ENCODE data around the gene L3MBTL2. TPM values are rescaled to one million over a fixed set of nuclear protein-coding genes. Genes with fewer than 3 reads are reported as not detected.

The L3MBTL2 gene
- polyA plus RNA-seq, 3 donors: 13.6 to 15.2 (median 14.0) TPM

GRCh38 chr22:41262250-41262765, 57.2 kb downstream of the L3MBTL2 start:
- Histone ChIP-seq H3K9me3 (replicated peaks in 1 of 2; ENCODE audit: control insufficient read depth in 1 of 2, insufficient read depth in 1 of 2, low read length in 2 of 2) (no peaks in the 10 kb centered on the region), H3K4me3 (replicated peaks in 1 of 3; ENCODE audit: low read depth in 2 of 3, low read length in 3 of 3) (no peak overlapping the region), H4K20me1 (ENCODE audit: insufficient read depth, low read length) (peaks cover 4% of the 10 kb centered on the region), H2AFZ (ENCODE audit: insufficient read depth, low read depth, low read length, poor library complexity, severe bottlenecking) (no peak overlapping the region), H3K27ac (ENCODE audit: low read depth in 1 of 2, low read length in 2 of 2) (peak overlapping the region in 1 of 2 donors; percentile 26), H3K27me3 (ENCODE audit: control insufficient read depth in 2 of 2, insufficient read depth in 2 of 2, low read length in 2 of 2) (no peaks in the 10 kb centered on the region), H3K4me2 (replicated peaks; ENCODE audit: extremely low read depth, low read length, poor library complexity, severe bottlenecking) (no peak overlapping the region), H3K36me3 (replicated peaks in 1 of 2; ENCODE audit: control insufficient read depth in 1 of 2, insufficient read depth in 2 of 2, low read length in 2 of 2) (peaks cover 89 to 99% of the 10 kb centered on the region in 2 donors), H3K4me1 (ENCODE audit: control insufficient read depth in 1 of 2, insufficient read depth in 2 of 2, low read length in 2 of 2) (no peaks in the 10 kb centered on the region), H3K79me2 (ENCODE audit: insufficient read depth, low read length) (peaks cover 10% of the 10 kb centered on the region), H3K9ac (ENCODE audit: insufficient read depth, low read length, poor library complexity, severe bottlenecking) (no peak overlapping the region)
- 98% methylated on average over 13 of the region's 15 CpGs for WGBS (ENCODE audit: insufficient coverage)
- Mint-ChIP-seq H3K4me3 (no peak overlapping the region), H3K36me3 (peaks cover 81 to 98% of the 10 kb centered on the region in 2 donors), H3K9me3 (no peaks in the 10 kb centered on the region), H3K27ac (peak overlapping the region in 2 of 7 donors; percentile 16 to 43), H3K27me3 (ENCODE audit: low read depth in 3 of 3) (peaks cover 0 to 4% (median 2%) of the 10 kb centered on the region in 3 donors), H3K4me1 (no peaks in the 10 kb centered on the region)
- TF ChIP-seq CTCF (IDR thresholded peaks at IDR 0.05): no peak
- intact Hi-C loops (cut with micrococcal nuclease): no loop called here
- no peak for DNase-seq

GRCh38 chr22:41263704-41264103, 58.6 kb downstream of the L3MBTL2 start:
- no peak for TF ChIP-seq CTCF (IDR thresholded peaks at IDR 0.05)
- Histone ChIP-seq H3K9ac (ENCODE audit: insufficient read depth, low read length, poor library complexity, severe bottlenecking) (no peak overlapping the region), H3K36me3 (replicated peaks in 1 of 2; ENCODE audit: control insufficient read depth in 1 of 2, insufficient read depth in 2 of 2, low read length in 2 of 2) (peaks cover 88 to 99% of the 10 kb centered on the region in 2 donors), H3K4me1 (ENCODE audit: control insufficient read depth in 1 of 2, insufficient read depth in 2 of 2, low read length in 2 of 2) (no peaks in the 10 kb centered on the region), H3K79me2 (ENCODE audit: insufficient read depth, low read length) (peaks cover 14% of the 10 kb centered on the region), H4K20me1 (ENCODE audit: insufficient read depth, low read length) (peaks cover 4% of the 10 kb centered on the region), H3K9me3 (replicated peaks in 1 of 2; ENCODE audit: control insufficient read depth in 1 of 2, insufficient read depth in 1 of 2, low read length in 2 of 2) (no peaks in the 10 kb centered on the region), H3K27me3 (ENCODE audit: control insufficient read depth in 2 of 2, insufficient read depth in 2 of 2, low read length in 2 of 2) (no peaks in the 10 kb centered on the region), H3K27ac (ENCODE audit: low read depth in 1 of 2, low read length in 2 of 2) (no peak overlapping the region), H3K4me2 (replicated peaks; ENCODE audit: extremely low read depth, low read length, poor library complexity, severe bottlenecking) (no peak overlapping the region), H3K4me3 (replicated peaks in 1 of 3; ENCODE audit: low read depth in 2 of 3, low read length in 3 of 3) (no peak overlapping the region), H2AFZ (ENCODE audit: insufficient read depth, low read depth, low read length, poor library complexity, severe bottlenecking) (no peak overlapping the region)
- intact Hi-C loops (cut with micrococcal nuclease): no loop called here
- DNase-seq: no peak
- H3K9me3 Mint-ChIP-seq: no peaks in the 10 kb centered on the region
- no peak overlapping the region for H3K4me3 Mint-ChIP-seq
- WGBS (ENCODE audit: insufficient coverage): 100% methylated on average over 2 of the region's 2 CpGs
- peak overlapping the region in 1 of 7 donors; percentile 64 for H3K27ac Mint-ChIP-seq
- peaks cover 81 to 98% of the 10 kb centered on the region in 2 donors for H3K36me3 Mint-ChIP-seq
- H3K27me3 Mint-ChIP-seq (ENCODE audit: low read depth in 3 of 3): peaks cover 0 to 2% (median 2%) of the 10 kb centered on the region in 3 donors
- H3K4me1 Mint-ChIP-seq: no peaks in the 10 kb centered on the region

Data from CD14-positive monocyte (primary cell).